CD8-positive, alpha-beta memory T cell (primary cell): ENCODE results near the gene MYO1C. TPM values are rescaled to one million over a fixed set of nuclear protein-coding genes. Genes with fewer than 3 reads are reported as not detected.

ENCODE experiments used
- CTCF ChIA-PET: fragments of 350-600 bp; sonication (Branson Sonifier 250); formaldehyde crosslinking; loops from one replicate; lab custom pipeline; 2021; ENCODE audit warnings: antibody characterized with exemption; lab: Charles Lee
- POLR2A ChIA-PET: fragments of 350-600 bp; sonication (Branson Sonifier 250); formaldehyde crosslinking; loops from one replicate; lab custom pipeline; 2021; ENCODE audit warnings: antibody characterized with exemption; lab: Charles Lee
- DNase-seq, 5 donors: peaks; one replicate each; pipeline versions ENCODE4 v3.0.0 to v3.0.0-alpha.2; 2020 to 2022; ENCODE audit warnings: mixed read lengths in 1 of 5
- H3K27ac ChIP-seq: one replicate; pipeline ENCODE4 v1.7.0; 2013; ENCODE audit warnings: low read depth, mild to moderate bottlenecking, low read length, moderate library complexity
- H3K27me3 ChIP-seq: 2 replicates; pipeline ENCODE4 v1.7.0; 2013; ENCODE audit warnings: low read length, mild to moderate bottlenecking; ENCODE audit not compliant: insufficient read depth, poor library complexity, severe bottlenecking
- H3K36me3 ChIP-seq: 2 replicates; pipeline ENCODE4 v1.7.0; 2013; ENCODE audit warnings: mild to moderate bottlenecking, low read length, moderate library complexity; ENCODE audit not compliant: insufficient read depth
- H3K4me1 ChIP-seq: 2 replicates; pipeline ENCODE4 v1.7.0; 2013; ENCODE audit warnings: mild to moderate bottlenecking, low read length, moderate library complexity; ENCODE audit not compliant: insufficient read depth
- H3K4me3 ChIP-seq: 2 replicates; pipeline ENCODE4 v1.7.0; 2013; ENCODE audit warnings: mild to moderate bottlenecking, low read length
- H3K9me3 ChIP-seq: 2 replicates; pipeline ENCODE4 v1.7.0; 2013; ENCODE audit warnings: mild to moderate bottlenecking, low read length
- H3K27ac Mint-ChIP-seq, 8 donors: one replicate each; pipeline ENCODE4 v1.8.0; 2020 to 2021; ENCODE audit warnings: mixed read lengths in 8 of 8, mild to moderate bottlenecking in 6 of 8, inconsistent platforms in 3 of 8, moderate library complexity in 3 of 8
- H3K27me3 Mint-ChIP-seq, 2 donors: one replicate each; pipeline ENCODE4 v1.8.0; 2020 to 2021; ENCODE audit warnings: mixed read lengths in 2 of 2, mild to moderate bottlenecking in 1 of 2, moderate library complexity in 1 of 2
- H3K36me3 Mint-ChIP-seq, 3 donors: one replicate each; pipeline ENCODE4 v1.8.0; 2020 to 2021; ENCODE audit warnings: mixed read lengths in 3 of 3, inconsistent platforms in 1 of 3, mild to moderate bottlenecking in 1 of 3
- H3K4me1 Mint-ChIP-seq, 3 donors: one replicate each; pipeline ENCODE4 v1.8.0; 2020 to 2021; ENCODE audit warnings: mixed read lengths in 3 of 3, inconsistent platforms in 1 of 3, mild to moderate bottlenecking in 1 of 3
- H3K4me3 Mint-ChIP-seq, 7 donors: one replicate each; pipeline ENCODE4 v1.8.0; 2020 to 2021; ENCODE audit warnings: mixed read lengths in 7 of 7, mild to moderate bottlenecking in 6 of 7, moderate library complexity in 4 of 7, inconsistent platforms in 2 of 7
- H3K9me3 Mint-ChIP-seq, 5 donors: one replicate each; pipeline ENCODE4 v1.8.0; 2020 to 2022; ENCODE audit warnings: mixed read lengths in 5 of 5, mild to moderate bottlenecking in 3 of 5, moderate library complexity in 2 of 5, inconsistent platforms in 1 of 5
- polyA plus RNA-seq: library from polyadenylated mRNA; unstranded; fragments of 300-500 nt; fragmentation: Illumina TruSeq; gene quantifications from one replicate; pipeline ENCODE4 v1.2.3, GENCODE V29; 2021
- total RNA-seq, 2 experiments: library from RNA; stranded (reverse); gene quantifications; one replicate each; pipeline ENCODE4 v1.2.3, GENCODE V29; 2021

The MYO1C gene
- total and polyA plus RNA-seq, 3 experiments from 2014 or later = 5.7 to 36.9 (median 36.6) TPM

- Mint-ChIP-seq H3K4me1 (peaks cover 6 to 14% (median 9%) of the 10 kb centered on the region in 3 donors), H3K27ac (no peak overlapping the region), H3K36me3 (peaks cover 4 to 39% (median 10%) of the 10 kb centered on the region in 3 donors), H3K4me3 (no peak overlapping the region), H3K9me3 (no peaks in the 10 kb centered on the region), H3K27me3 (peaks cover 0 to 3% of the 10 kb centered on the region in 2 donors)
- H3K4me3 ChIP-seq = no peak overlapping the region
- no peaks in the 10 kb centered on the region for H3K27me3 ChIP-seq
- ChIA-PET CTCF (interaction anchor here (0.8 to 1.1 kb wide), 3 partner anchors 8 to 14 kb away, joined by 3 to 5 read pairs (median 3); no protein-coding TSS in a partner anchor), POLR2A (interaction anchor here (1.0 kb wide), 1 partner anchor 16 kb away, joined by 3 read pairs; no protein-coding TSS in a partner anchor)
- peaks cover 6% of the 10 kb centered on the region for H3K36me3 ChIP-seq
- H3K9me3 ChIP-seq = no peaks in the 10 kb centered on the region
- peaks cover 6% of the 10 kb centered on the region for H3K4me1 ChIP-seq
- DNase-seq = no peak
- no peak overlapping the region for H3K27ac ChIP-seq
Observed at GRCh38 chr17:1471911-1472821, 20.3 kb downstream of the MYO1C start.

- DNase-seq = no peak
- POLR2A ChIA-PET = interaction anchor here (1.0 kb wide), 1 partner anchor 17 kb away, joined by 3 read pairs; no protein-coding TSS in a partner anchor
- Histone ChIP-seq H3K27me3 (no peaks in the 10 kb centered on the region), H3K4me3 (no peak overlapping the region), H3K27ac (no peak overlapping the region), H3K36me3 (peaks cover 6% of the 10 kb centered on the region), H3K4me1 (peaks cover 6% of the 10 kb centered on the region), H3K9me3 (no peaks in the 10 kb centered on the region)
- peaks cover 6 to 14% (median 9%) of the 10 kb centered on the region in 3 donors for H3K4me1 Mint-ChIP-seq
- H3K4me3 Mint-ChIP-seq = no peak overlapping the region
- H3K9me3 Mint-ChIP-seq = no peaks in the 10 kb centered on the region
- CTCF ChIA-PET = interaction anchor here (0.8 to 1.1 kb wide), 3 partner anchors 9 to 15 kb away, joined by 3 to 5 read pairs (median 3); no protein-coding TSS in a partner anchor
- no peak overlapping the region for H3K27ac Mint-ChIP-seq
- H3K27me3 Mint-ChIP-seq = peaks cover 0 to 3% of the 10 kb centered on the region in 2 donors
- H3K36me3 Mint-ChIP-seq = peaks cover 4 to 37% (median 10%) of the 10 kb centered on the region in 3 donors
Observed at GRCh38 chr17:1471490-1471889, 21.0 kb downstream of the MYO1C start.

- H3K4me1 ChIP-seq = peaks cover 6% of the 10 kb centered on the region
- H3K4me1 Mint-ChIP-seq = peaks cover 6 to 14% (median 9%) of the 10 kb centered on the region in 3 donors
- peak overlapping the region in 1 of 8 donors; percentile 88 for H3K27ac Mint-ChIP-seq
- peaks cover 6% of the 10 kb centered on the region for H3K36me3 ChIP-seq
- DNase-seq = no peak
- H3K9me3 ChIP-seq = no peaks in the 10 kb centered on the region
- H3K27ac ChIP-seq = no peak overlapping the region
- H3K36me3 Mint-ChIP-seq = peaks cover 4 to 36% (median 10%) of the 10 kb centered on the region in 3 donors
- ChIA-PET CTCF (interaction anchor here (0.8 kb wide), 1 partner anchor 8 kb away, joined by 3 read pairs; no protein-coding TSS in a partner anchor), POLR2A (interaction anchor here (1.0 kb wide), 1 partner anchor 17 kb away, joined by 3 read pairs; no protein-coding TSS in a partner anchor)
- H3K4me3 ChIP-seq = no peak overlapping the region
- H3K4me3 Mint-ChIP-seq = no peak overlapping the region
- H3K27me3 Mint-ChIP-seq = peaks cover 0 to 3% of the 10 kb centered on the region in 2 donors
- H3K27me3 ChIP-seq = no peaks in the 10 kb centered on the region
- no peaks in the 10 kb centered on the region for H3K9me3 Mint-ChIP-seq
Observed at GRCh38 chr17:1470755-1471462, 21.6 kb downstream of the MYO1C start.

GRCh38 chr17:1470071-1470754 is 22.3 kb downstream of the MYO1C start:
- Histone ChIP-seq H3K4me1 (peaks cover 6% of the 10 kb centered on the region), H3K36me3 (peaks cover 6% of the 10 kb centered on the region), H3K27ac (no peak overlapping the region), H3K27me3 (no peaks in the 10 kb centered on the region), H3K9me3 (no peaks in the 10 kb centered on the region), H3K4me3 (no peak overlapping the region)
- ChIA-PET CTCF (no interaction called here), POLR2A (no interaction called here)
- Mint-ChIP-seq H3K9me3 (no peaks in the 10 kb centered on the region), H3K4me1 (peaks cover 6 to 14% (median 9%) of the 10 kb centered on the region in 3 donors), H3K27ac (no peak overlapping the region), H3K27me3 (peaks cover 0 to 3% of the 10 kb centered on the region in 2 donors), H3K4me3 (no peak overlapping the region), H3K36me3 (peaks cover 6 to 34% (median 10%) of the 10 kb centered on the region in 3 donors)
- DNase-seq = no peak

- ChIA-PET CTCF (no interaction called here), POLR2A (no interaction called here)
- Mint-ChIP-seq H3K27ac (peak overlapping the region in 1 of 8 donors; percentile 57), H3K27me3 (peaks cover 0 to 3% of the 10 kb centered on the region in 2 donors), H3K4me1 (peaks cover 6 to 14% (median 9%) of the 10 kb centered on the region in 3 donors), H3K9me3 (no peaks in the 10 kb centered on the region), H3K36me3 (peaks cover 6 to 33% (median 10%) of the 10 kb centered on the region in 3 donors), H3K4me3 (no peak overlapping the region)
- H3K9me3 ChIP-seq = no peaks in the 10 kb centered on the region
- H3K4me1 ChIP-seq = peaks cover 6% of the 10 kb centered on the region
- no peak for DNase-seq
- H3K27ac ChIP-seq = no peak overlapping the region
- H3K4me3 ChIP-seq = no peak overlapping the region
- H3K27me3 ChIP-seq = no peaks in the 10 kb centered on the region
- H3K36me3 ChIP-seq = peaks cover 6% of the 10 kb centered on the region
Observed at GRCh38 chr17:1469231-1469852, 23.1 kb downstream of the MYO1C start.

- Histone ChIP-seq H3K27ac (no peak overlapping the region), H3K36me3 (peaks cover 6% of the 10 kb centered on the region), H3K9me3 (no peaks in the 10 kb centered on the region), H3K4me1 (peaks cover 7% of the 10 kb centered on the region), H3K27me3 (no peaks in the 10 kb centered on the region), H3K4me3 (no peak overlapping the region)
- ChIA-PET CTCF (no interaction called here), POLR2A (no interaction called here)
- Mint-ChIP-seq H3K4me3 (no peak overlapping the region), H3K27ac (no peak overlapping the region), H3K27me3 (peaks cover 0 to 7% of the 10 kb centered on the region in 2 donors), H3K9me3 (no peaks in the 10 kb centered on the region), H3K4me1 (peaks cover 7 to 11% (median 7%) of the 10 kb centered on the region in 3 donors), H3K36me3 (peaks cover 6 to 31% (median 10%) of the 10 kb centered on the region in 3 donors)
- DNase-seq = no peak
Observed at GRCh38 chr17:1467898-1468492, 24.5 kb downstream of the MYO1C start.

GRCh38 chr17:1467258-1467657 is 25.2 kb downstream of the MYO1C start:
- peaks cover 6 to 31% (median 10%) of the 10 kb centered on the region in 3 donors for H3K36me3 Mint-ChIP-seq
- peaks cover 14% of the 10 kb centered on the region for H3K4me1 ChIP-seq
- no peaks in the 10 kb centered on the region for H3K9me3 Mint-ChIP-seq
- H3K9me3 ChIP-seq = no peaks in the 10 kb centered on the region
- H3K4me1 Mint-ChIP-seq = peaks cover 14 to 15% (median 14%) of the 10 kb centered on the region in 3 donors
- H3K4me3 ChIP-seq = no peak overlapping the region
- H3K27me3 Mint-ChIP-seq = peaks cover 0 to 9% of the 10 kb centered on the region in 2 donors
- no peak overlapping the region for H3K27ac ChIP-seq
- H3K27ac Mint-ChIP-seq = no peak overlapping the region
- H3K36me3 ChIP-seq = peaks cover 6% of the 10 kb centered on the region
- POLR2A ChIA-PET = no interaction called here
- H3K4me3 Mint-ChIP-seq = no peak overlapping the region
- CTCF ChIA-PET = no interaction called here
- no peak for DNase-seq
- no peaks in the 10 kb centered on the region for H3K27me3 ChIP-seq
